ENCODE data around the gene PDE6A. TPM values are rescaled to one million over a fixed set of nuclear protein-coding genes. Genes with fewer than 3 reads are reported as not detected.

Gene PDE6A
- total and polyA plus RNA-seq, 9 of the 15 experiments (the other 6 are each of a cell fraction or from before 2014, with no cell fraction given) = 0.01 to 0.04 (median 0.01) TPM; not detected in 6

DNA sequence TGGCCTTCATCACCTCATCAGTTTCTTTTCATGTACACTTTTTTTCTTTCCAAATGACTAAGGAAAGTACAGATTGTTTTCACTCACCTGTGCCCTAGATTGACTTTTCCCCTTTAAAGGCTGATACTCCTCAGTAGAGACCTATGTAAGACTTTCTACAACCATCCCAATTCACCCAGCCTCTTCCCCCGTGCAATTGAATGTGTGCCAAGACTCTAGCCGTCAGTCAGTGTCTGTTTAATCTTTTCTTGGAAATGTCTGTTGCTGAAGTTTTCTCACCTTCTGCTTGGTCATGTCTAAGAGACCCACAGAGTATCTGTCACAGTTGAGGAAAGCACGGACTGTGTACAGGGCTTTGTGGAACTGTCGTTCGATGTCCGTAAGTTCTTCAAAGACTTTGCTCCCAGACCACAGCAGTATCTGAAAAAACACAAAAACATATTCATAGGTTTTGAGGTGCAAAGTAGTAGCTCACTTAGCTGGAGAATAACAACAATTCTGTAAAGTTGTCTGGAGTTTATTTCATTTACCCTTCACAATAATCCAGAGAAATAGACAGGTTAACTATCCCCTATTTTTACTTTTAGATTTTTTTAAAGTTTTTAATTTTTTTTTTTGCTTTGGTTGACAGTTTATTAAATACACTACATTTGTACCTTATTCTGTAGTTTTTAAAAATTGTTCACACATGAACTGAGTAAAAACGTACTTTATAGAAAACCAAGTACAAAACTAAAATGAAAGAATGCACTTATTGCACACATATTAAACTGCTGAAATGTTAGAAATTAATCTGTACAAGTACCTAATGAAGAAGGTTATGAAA is 13.6 kb downstream of the PDE6A start (continued):
- no peak for TF ChIP-seq ZNF23 (CRISPR knock-in tag; IDR thresholded peaks at IDR 0.05)
- TF ChIP-seq L3MBTL2 (IDR thresholded peaks at IDR 0.05) = peak; percentile 73
- peak; percentile 96 for TF ChIP-seq NFIC (IDR thresholded peaks at IDR 0.05)
- no peak for TF ChIP-seq ZNF79 (CRISPR knock-in tag; IDR thresholded peaks at IDR 0.05; ENCODE audit: low read depth)
- TF ChIP-seq JUN (IDR thresholded peaks at IDR 0.05; ENCODE audit: borderline replicate concordance, low read depth, low read length) = no peak
- no peak for TF ChIP-seq JUN (CRISPR knock-in tag; IDR thresholded peaks at IDR 0.05; ENCODE audit: borderline replicate concordance)
- no peak for TF ChIP-seq ZBTB17 (CRISPR knock-in tag; IDR thresholded peaks at IDR 0.05)
- no peak for TF ChIP-seq MCM7 (IDR thresholded peaks at IDR 0.05)
- TF ChIP-seq MTF1 (CRISPR knock-in tag; IDR thresholded peaks at IDR 0.05; ENCODE audit: borderline replicate concordance) = no peak
- TF ChIP-seq ZHX1 (conservative IDR thresholded peaks at IDR 0.05; ENCODE audit: low read length) = no peak
- TF ChIP-seq ZFX (CRISPR knock-in tag; IDR thresholded peaks at IDR 0.05) = no peak
- TF ChIP-seq ZNF311 (CRISPR knock-in tag; IDR thresholded peaks at IDR 0.05) = no peak
- TF ChIP-seq SLC30A9 (CRISPR knock-in tag; IDR thresholded peaks at IDR 0.05) = no peak
- no peak for TF ChIP-seq RUNX1 (IDR thresholded peaks at IDR 0.05; ENCODE audit: low read depth)
- TF ChIP-seq ZNF277 (CRISPR knock-in tag; IDR thresholded peaks at IDR 0.05; ENCODE audit: borderline replicate concordance) = no peak
- no peak for TF ChIP-seq KLF10 (CRISPR knock-in tag; IDR thresholded peaks at IDR 0.05)
- TF ChIP-seq RAD51 (IDR thresholded peaks at IDR 0.05; ENCODE audit: borderline replicate concordance, low read depth) = no peak
- no peak; the same call in 1 of the 2 replicates for TF ChIP-seq TCF3 (CRISPR knock-in tag; IDR thresholded peaks at IDR 0.05)
- TF ChIP-seq SMAD2 (IDR thresholded peaks at IDR 0.05; ENCODE audit: low read depth, low read length) = no peak
- no peak for TF ChIP-seq HBP1 (CRISPR knock-in tag; IDR thresholded peaks at IDR 0.05)
